Measurements from ENCODE around the gene PCDHGB1.
"Not testable (repeated sequence)": the region's sequence is repeated elsewhere in the genome, so short reads cannot be mapped to it uniquely, and the experiment has no call there.

DNA sequence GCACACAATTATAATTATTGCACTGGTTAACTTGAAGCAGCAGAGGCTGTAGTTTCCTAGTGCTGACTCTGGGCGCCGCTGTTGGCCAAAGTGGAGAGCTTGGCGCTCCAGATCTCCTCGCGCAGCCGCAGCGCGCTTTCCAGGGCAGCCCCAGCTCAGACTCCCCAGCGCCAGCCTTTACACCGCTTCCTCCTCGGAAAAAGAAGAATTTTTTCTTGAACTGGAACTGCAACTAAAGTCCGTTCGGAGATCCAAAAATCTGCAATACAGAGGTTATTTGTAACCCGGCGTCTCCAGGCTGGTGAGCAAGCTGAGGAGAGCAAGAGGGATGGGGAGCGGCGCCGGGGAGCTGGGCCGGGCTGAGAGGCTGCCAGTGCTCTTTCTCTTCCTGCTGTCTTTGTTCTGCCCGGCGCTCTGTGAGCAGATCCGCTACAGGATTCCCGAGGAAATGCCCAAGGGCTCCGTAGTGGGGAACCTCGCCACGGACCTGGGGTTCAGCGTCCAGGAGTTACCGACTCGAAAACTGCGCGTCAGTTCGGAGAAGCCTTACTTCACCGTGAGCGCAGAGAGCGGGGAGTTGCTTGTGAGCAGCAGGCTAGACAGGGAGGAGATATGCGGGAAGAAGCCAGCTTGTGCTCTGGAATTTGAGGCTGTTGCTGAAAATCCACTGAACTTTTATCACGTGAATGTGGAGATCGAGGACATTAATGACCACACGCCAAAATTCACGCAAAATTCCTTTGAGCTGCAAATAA is 37.8 kb downstream of the PCDHGB1 start, which contains the start of gene PCDHGB4:
- TF ChIP-seq POLR2AphosphoS5 (IDR thresholded peaks at IDR 0.05), result not testable (repeated sequence)
- TF ChIP-seq, protein P1, sequence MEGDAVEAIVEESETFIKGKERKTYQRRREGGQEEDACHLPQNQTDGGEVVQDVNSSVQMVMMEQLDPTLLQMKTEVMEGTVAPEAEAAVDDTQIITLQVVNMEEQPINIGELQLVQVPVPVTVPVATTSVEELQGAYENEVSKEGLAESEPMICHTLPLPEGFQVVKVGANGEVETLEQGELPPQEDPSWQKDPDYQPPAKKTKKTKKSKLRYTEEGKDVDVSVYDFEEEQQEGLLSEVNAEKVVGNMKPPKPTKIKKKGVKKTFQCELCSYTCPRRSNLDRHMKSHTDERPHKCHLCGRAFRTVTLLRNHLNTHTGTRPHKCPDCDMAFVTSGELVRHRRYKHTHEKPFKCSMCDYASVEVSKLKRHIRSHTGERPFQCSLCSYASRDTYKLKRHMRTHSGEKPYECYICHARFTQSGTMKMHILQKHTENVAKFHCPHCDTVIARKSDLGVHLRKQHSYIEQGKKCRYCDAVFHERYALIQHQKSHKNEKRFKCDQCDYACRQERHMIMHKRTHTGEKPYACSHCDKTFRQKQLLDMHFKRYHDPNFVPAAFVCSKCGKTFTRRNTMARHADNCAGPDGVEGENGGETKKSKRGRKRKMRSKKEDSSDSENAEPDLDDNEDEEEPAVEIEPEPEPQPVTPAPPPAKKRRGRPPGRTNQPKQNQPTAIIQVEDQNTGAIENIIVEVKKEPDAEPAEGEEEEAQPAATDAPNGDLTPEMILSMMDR (IDR thresholded peaks at IDR 0.05), result peak in 1 of 4 experiments; percentile 29
